Prostate gland (tissue), 2 donors: ENCODE data around the gene LGR4. TPM values are rescaled to one million over a fixed set of nuclear protein-coding genes. Genes with fewer than 3 reads are reported as not detected.
A peak's percentile ranks its signal among the peaks of the same experiment; 100 is the strongest.

Experiments
- DNase-seq: peaks from one replicate; pipeline ENCODE4 v3.0.0-alpha.2; 2019; ENCODE audit warnings: low spot score
- H3K27ac ChIP-seq, 2 donors: fragments of 200-600 bp; sonication (generic); 2 replicates each; pipeline ENCODE4 v1.5.1; 2017 to 2019
- H3K27me3 ChIP-seq: fragments of 200-600 bp; sonication (generic); replicated peaks from 2 replicates; pipeline ENCODE4 v1.5.1; 2019; ENCODE audit not compliant: insufficient read depth
- H3K36me3 ChIP-seq, 2 donors: fragments of 200-600 bp; sonication (generic); 1 replicate in 1 of 2; 2 replicates in 1 of 2; pipeline versions ENCODE4 v1.5.1 to v1.8.1; 2017 to 2019
- H3K4me1 ChIP-seq: fragments of 200-600 bp; sonication (generic); replicated peaks from 2 replicates; pipeline ENCODE4 v1.5.1; 2019
- H3K4me3 ChIP-seq, 2 donors: fragments of 200-600 bp; sonication (generic); 2 replicates each; pipeline ENCODE4 v1.5.1; 2017 to 2019
- H3K9me3 ChIP-seq: fragments of 200-600 bp; sonication (generic); 2 replicates; pipeline ENCODE4 v1.5.1; 2017
- CTCF ChIP-seq, 4 experiments: fragments of 200-600 bp in 2 of 4; fragments of 450-650 bp in 2 of 4; sonication (generic) in 2 of 4; IDR thresholded peaks; 1 replicate in 3 of 4; 2 replicates in 1 of 4; pipeline ENCODE4 v1.5.1; 2016 to 2019; ENCODE audit warnings: antibody characterized with exemption in 4 of 4, mild to moderate bottlenecking in 2 of 4, moderate library complexity in 2 of 4
- POLR2A ChIP-seq: fragments of 450-650 bp; IDR thresholded peaks from one replicate; pipeline ENCODE4 v1.6.1; 2016; ENCODE audit warnings: antibody characterized with exemption, mild to moderate bottlenecking
- POLR2AphosphoS5 ChIP-seq: sonication (generic); formaldehyde crosslinking; IDR thresholded peaks from one replicate; pipeline ENCODE4 v1.6.1; 2017; ENCODE audit warnings: antibody characterized with exemption
- WGBS: methylation state at CpG from one replicate; pipeline ENCODE4 v1.1.5; 2018; 5-methylcytosine and 5-hydroxymethylcytosine counted together
- intact Hi-C: fragments of 100-400 bp; cut with DNase I; formaldehyde crosslinking; loops from one replicate; pipeline ENCODE4 v1.14.2; 2022
- total RNA-seq, 2 donors: library from RNA; depleted of rRNA; stranded (reverse); fragments of >200 nt; gene quantifications; one replicate each; pipeline ENCODE4 v1.1.0, GENCODE V29; 2016

Gene LGR4
- total RNA-seq, 2 donors from 2014 or later, result 49.2 to 97.2 TPM

GRCh38 chr11:27501100-27501499 lies 28.5 kb upstream of the LGR4 start:
- Histone ChIP-seq H3K4me1 (peaks cover 7% of the 10 kb centered on the region), H3K36me3 (no peaks in the 10 kb centered on the region)
- intact Hi-C loops, result no loop called here

GRCh38 chr11:27497911-27498310 lies 25.3 kb upstream of the LGR4 start:
- Histone ChIP-seq H3K9me3 (no peaks in the 10 kb centered on the region), H3K4me3 (no peak overlapping the region), H3K36me3 (no peaks in the 10 kb centered on the region), H3K27ac (no peak overlapping the region), H3K27me3 (no peaks in the 10 kb centered on the region), H3K4me1 (no peaks in the 10 kb centered on the region)
- TF ChIP-seq POLR2A (no peak), POLR2AphosphoS5 (no peak), CTCF (IDR thresholded peaks at IDR 0.05) (no peak)
- no peak for DNase-seq
- WGBS, result 86% methylated on average over 1 of the region's 1 CpG
- intact Hi-C loops, result no loop called here

More at GRCh38 chr11:27501100-27501499, 28.5 kb upstream of the LGR4 start:
- Histone ChIP-seq H3K9me3 (no peaks in the 10 kb centered on the region), H3K4me3 (no peak overlapping the region), H3K27ac (no peak overlapping the region), H3K27me3 (no peaks in the 10 kb centered on the region)
- TF ChIP-seq CTCF (IDR thresholded peaks at IDR 0.05) (no peak), POLR2AphosphoS5 (no peak), POLR2A (no peak)
- no peak for DNase-seq

- DNase-seq, result no peak
- TF ChIP-seq POLR2AphosphoS5 (no peak), CTCF (IDR thresholded peaks at IDR 0.05) (peak in 3 of 4 experiments; percentile 26 to 45 (median 39)), POLR2A (no peak)
- intact Hi-C loops, result no loop called here
- Histone ChIP-seq H3K9me3 (no peaks in the 10 kb centered on the region), H3K27ac (no peak overlapping the region), H3K27me3 (no peaks in the 10 kb centered on the region), H3K4me3 (no peak overlapping the region), H3K36me3 (no peaks in the 10 kb centered on the region), H3K4me1 (no peaks in the 10 kb centered on the region)
These were observed 24.8 kb upstream of the LGR4 start for GRCh38 chr11:27497284-27497866.

GRCh38 chr11:27496461-27496860 lies 23.9 kb upstream of the LGR4 start:
- H3K9me3 ChIP-seq, result no peaks in the 10 kb centered on the region
- H3K36me3 ChIP-seq, result no peaks in the 10 kb centered on the region
- TF ChIP-seq POLR2AphosphoS5 (no peak), POLR2A (no peak), CTCF (IDR thresholded peaks at IDR 0.05) (no peak)
- DNase-seq, result no peak
- 15% methylated on average over 1 of the region's 1 CpG for WGBS
- intact Hi-C loops, result no loop called here
- H3K27ac ChIP-seq, result no peak overlapping the region
- no peaks in the 10 kb centered on the region for H3K27me3 ChIP-seq
- H3K4me3 ChIP-seq, result no peak overlapping the region
- no peaks in the 10 kb centered on the region for H3K4me1 ChIP-seq

- no peak for DNase-seq
- Histone ChIP-seq H3K27me3 (no peaks in the 10 kb centered on the region), H3K4me3 (no peak overlapping the region), H3K27ac (no peak overlapping the region), H3K36me3 (no peaks in the 10 kb centered on the region), H3K4me1 (no peaks in the 10 kb centered on the region), H3K9me3 (no peaks in the 10 kb centered on the region)
- intact Hi-C loops, result no loop called here
- TF ChIP-seq POLR2A (no peak), CTCF (IDR thresholded peaks at IDR 0.05) (no peak), POLR2AphosphoS5 (no peak)
- WGBS, result 66% methylated on average over 1 of the region's 1 CpG
These were observed 23.2 kb upstream of the LGR4 start for GRCh38 chr11:27495710-27496300.
